Adrenal gland (tissue), 5 donors: Measurements from ENCODE around the gene OR6Q1.

Experiments
- CTCF ChIP-seq, 6 experiments: fragments of 450-650 bp in 4 of 6; fragments of 200-600 bp in 2 of 6; sonication (generic) in 1 of 6; IDR thresholded peaks; 1 replicate in 5 of 6; 2 replicates in 1 of 6; pipeline versions ENCODE4 v1.5.1 to v1.8.0; 2016 to 2021; ENCODE audit warnings: antibody characterized with exemption in 6 of 6, mild to moderate bottlenecking in 2 of 6, moderate library complexity in 1 of 6
- POLR2A ChIP-seq, 2 donors: fragments of 450-650 bp; IDR thresholded peaks; one replicate each; pipeline ENCODE4 v1.6.1; 2017; ENCODE audit warnings: antibody characterized with exemption in 2 of 2, mild to moderate bottlenecking in 2 of 2, moderate library complexity in 1 of 2
- donor health status: DM: no; HTN: no; CAD: no.

GRCh38 chr11:58004664-58005063, 26.1 kb upstream of the OR6Q1 start:
- no peak for TF ChIP-seq CTCF (IDR thresholded peaks at IDR 0.05)
- TF ChIP-seq POLR2A (IDR thresholded peaks at IDR 0.05), result no peak
